HG03442 (cell line): Measurements from ENCODE around the gene LRRC14B.
"Not testable (repeated sequence)": the region's sequence is repeated elsewhere in the genome, so short reads cannot be mapped to it uniquely, and the experiment has no call there.

Experiments used
- ATAC-seq: cut with Tn5 transposase; IDR thresholded peaks from one replicate; pipeline ENCODE4 v1.9.1; 2021; ENCODE audit warnings: mild to moderate bottlenecking, moderate library complexity; ENCODE audit not compliant: unreplicated experiment

Gene LRRC14B

GRCh38 chr5:204966-205670, 13.8 kb downstream of the LRRC14B start:
- ATAC-seq: no peak

GRCh38 chr5:206406-206805, 15.1 kb downstream of the LRRC14B start:
- ATAC-seq: no peak

GRCh38 chr5:206927-207536, 15.7 kb downstream of the LRRC14B start:
- ATAC-seq: no peak

GRCh38 chr5:207599-207998, 16.3 kb downstream of the LRRC14B start:
- ATAC-seq: no peak

- ATAC-seq: no peak
Observed at GRCh38 chr5:208449-209114, 17.3 kb downstream of the LRRC14B start.

GRCh38 chr5:213803-214395, 22.6 kb downstream of the LRRC14B start:
- ATAC-seq: no peak

GRCh38 chr5:215256-215655, 24.0 kb downstream of the LRRC14B start:
- not testable (repeated sequence) for ATAC-seq

- ATAC-seq: not testable (repeated sequence)
Observed at GRCh38 chr5:216076-216475, 24.8 kb downstream of the LRRC14B start.

GRCh38 chr5:217494-218456, 26.5 kb downstream of the LRRC14B start, which contains the start of the genes CCDC127 and SDHA:
CCDC127 (minus strand) TSS chr5:218153; CDS start chr5:216849, 1,304 bp downstream.
SDHA (plus strand) TSS chr5:218320; CDS start chr5:218356, 36 bp downstream.
- peak; percentile 76 for ATAC-seq

- ATAC-seq: peak; percentile 20
Observed at GRCh38 chr5:218457-219291, 27.4 kb downstream of the LRRC14B start.

- ATAC-seq: no peak
Observed at GRCh38 chr5:219460-219863, 28.2 kb downstream of the LRRC14B start.

GRCh38 chr5:219991-220390, 28.7 kb downstream of the LRRC14B start:
- ATAC-seq: no peak

GRCh38 chr5:222951-223715, 31.8 kb downstream of the LRRC14B start:
- not testable (repeated sequence) for ATAC-seq

- ATAC-seq: no peak
Observed at GRCh38 chr5:223791-224190, 32.5 kb downstream of the LRRC14B start.

GRCh38 chr5:225334-225733, 34.0 kb downstream of the LRRC14B start:
- ATAC-seq: no peak

GRCh38 chr5:227375-227774, 36.1 kb downstream of the LRRC14B start:
- ATAC-seq: not testable (repeated sequence)

GRCh38 chr5:228886-229285, 37.6 kb downstream of the LRRC14B start:
- no peak for ATAC-seq

GRCh38 chr5:230711-231110, 39.4 kb downstream of the LRRC14B start:
- no peak for ATAC-seq

GRCh38 chr5:231661-232060, 40.4 kb downstream of the LRRC14B start:
- ATAC-seq: no peak
